Measurements from ENCODE around the gene BAIAP3.
"Not testable (repeated sequence)": the region's sequence is repeated elsewhere in the genome, so short reads cannot be mapped to it uniquely, and the experiment has no call there.

Gene BAIAP3

GRCh38 chr16:1295465-1295864 lies 38.0 kb upstream of the BAIAP3 start:
- Histone ChIP-seq H3K27me3 (ENCODE audit: insufficient read depth, poor library complexity, severe bottlenecking) (peaks cover 7% of the 10 kb centered on the region), H3K27ac (ENCODE audit: poor library complexity, severe bottlenecking) (no peak overlapping the region)

GRCh38 chr16:1296688-1297017 lies 36.8 kb upstream of the BAIAP3 start:
- not testable (repeated sequence) for H3K36me3 ChIP-seq (ENCODE audit: low read depth); H3K27me3 ChIP-seq (ENCODE audit: insufficient read depth, poor library complexity, severe bottlenecking); ATAC-seq (ENCODE audit: low read depth); DNase-seq (ENCODE audit: low spot score); H3K27ac ChIP-seq (ENCODE audit: poor library complexity, severe bottlenecking); H3K9me3 ChIP-seq (ENCODE audit: severe bottlenecking); H3K4me3 ChIP-seq (ENCODE audit: severe bottlenecking)
- H3K4me1 ChIP-seq (ENCODE audit: insufficient read depth, poor library complexity, severe bottlenecking): peaks cover 12% of the 10 kb centered on the region

More at GRCh38 chr16:1295465-1295864, 38.0 kb upstream of the BAIAP3 start:
- Histone ChIP-seq H3K36me3 (ENCODE audit: low read depth) (no peaks in the 10 kb centered on the region), H3K4me1 (ENCODE audit: insufficient read depth, poor library complexity, severe bottlenecking) (peaks cover 12% of the 10 kb centered on the region), H3K9me3 (ENCODE audit: severe bottlenecking) (no peaks in the 10 kb centered on the region), H3K4me3 (ENCODE audit: severe bottlenecking) (no peak overlapping the region)
- no peak for ATAC-seq (ENCODE audit: low read depth)
- DNase-seq (ENCODE audit: low spot score): no peak
- TF ChIP-seq CTCF (IDR thresholded peaks at IDR 0.05; ENCODE audit: poor library complexity, severe bottlenecking): no peak

GRCh38 chr16:1297018-1297696 lies 36.3 kb upstream of the BAIAP3 start:
- peak; percentile 60 for DNase-seq (ENCODE audit: low spot score)
- TF ChIP-seq CTCF (IDR thresholded peaks at IDR 0.05; ENCODE audit: poor library complexity, severe bottlenecking): no peak

GRCh38 chr16:1298406-1298805 lies 35.0 kb upstream of the BAIAP3 start:
- Histone ChIP-seq H3K27ac (ENCODE audit: poor library complexity, severe bottlenecking) (no peak overlapping the region), H3K27me3 (ENCODE audit: insufficient read depth, poor library complexity, severe bottlenecking) (no peaks in the 10 kb centered on the region), H3K4me3 (ENCODE audit: severe bottlenecking) (no peak overlapping the region), H3K4me1 (ENCODE audit: insufficient read depth, poor library complexity, severe bottlenecking) (peaks cover 18% of the 10 kb centered on the region), H3K9me3 (ENCODE audit: severe bottlenecking) (no peaks in the 10 kb centered on the region), H3K36me3 (ENCODE audit: low read depth) (no peaks in the 10 kb centered on the region)
- DNase-seq (ENCODE audit: low spot score) (no peak), ATAC-seq (ENCODE audit: low read depth) (no peak)
- no peak for TF ChIP-seq CTCF (IDR thresholded peaks at IDR 0.05; ENCODE audit: poor library complexity, severe bottlenecking)

More at GRCh38 chr16:1297018-1297696, 36.3 kb upstream of the BAIAP3 start:
- ATAC-seq (ENCODE audit: low read depth): peak; percentile 92
- H3K27me3 ChIP-seq (ENCODE audit: insufficient read depth, poor library complexity, severe bottlenecking): no peaks in the 10 kb centered on the region
- no peaks in the 10 kb centered on the region for H3K9me3 ChIP-seq (ENCODE audit: severe bottlenecking)
- no peaks in the 10 kb centered on the region for H3K36me3 ChIP-seq (ENCODE audit: low read depth)
- H3K27ac ChIP-seq (ENCODE audit: poor library complexity, severe bottlenecking): peak overlapping the region; percentile 14
- H3K4me1 ChIP-seq (ENCODE audit: insufficient read depth, poor library complexity, severe bottlenecking): peaks cover 12% of the 10 kb centered on the region
- no peak overlapping the region for H3K4me3 ChIP-seq (ENCODE audit: severe bottlenecking)

GRCh38 chr16:1299012-1299867 lies 34.2 kb upstream of the BAIAP3 start:
- H3K36me3 ChIP-seq (ENCODE audit: low read depth): no peaks in the 10 kb centered on the region
- H3K4me1 ChIP-seq (ENCODE audit: insufficient read depth, poor library complexity, severe bottlenecking): peaks cover 18% of the 10 kb centered on the region
- ATAC-seq (ENCODE audit: low read depth) (no peak), DNase-seq (ENCODE audit: low spot score) (no peak)
- H3K4me3 ChIP-seq (ENCODE audit: severe bottlenecking): no peak overlapping the region
- no peak for TF ChIP-seq CTCF (IDR thresholded peaks at IDR 0.05; ENCODE audit: poor library complexity, severe bottlenecking)
- no peaks in the 10 kb centered on the region for H3K9me3 ChIP-seq (ENCODE audit: severe bottlenecking)
- H3K27me3 ChIP-seq (ENCODE audit: insufficient read depth, poor library complexity, severe bottlenecking): no peaks in the 10 kb centered on the region
- H3K27ac ChIP-seq (ENCODE audit: poor library complexity, severe bottlenecking): no peak overlapping the region

All from RWPE2 (cell line).